GM21723 (cell line): ENCODE measurements around the gene BRSK2.
"Not testable (repeated sequence)": the region's sequence is repeated elsewhere in the genome, so short reads cannot be mapped to it uniquely, and the experiment has no call there.

Experiments used
- ATAC-seq: cut with Tn5 transposase; IDR thresholded peaks from one replicate; pipeline ENCODE4 v1.9.1; 2021; ENCODE audit warnings: mild to moderate bottlenecking, moderate library complexity; ENCODE audit not compliant: unreplicated experiment

The BRSK2 gene

DNA sequence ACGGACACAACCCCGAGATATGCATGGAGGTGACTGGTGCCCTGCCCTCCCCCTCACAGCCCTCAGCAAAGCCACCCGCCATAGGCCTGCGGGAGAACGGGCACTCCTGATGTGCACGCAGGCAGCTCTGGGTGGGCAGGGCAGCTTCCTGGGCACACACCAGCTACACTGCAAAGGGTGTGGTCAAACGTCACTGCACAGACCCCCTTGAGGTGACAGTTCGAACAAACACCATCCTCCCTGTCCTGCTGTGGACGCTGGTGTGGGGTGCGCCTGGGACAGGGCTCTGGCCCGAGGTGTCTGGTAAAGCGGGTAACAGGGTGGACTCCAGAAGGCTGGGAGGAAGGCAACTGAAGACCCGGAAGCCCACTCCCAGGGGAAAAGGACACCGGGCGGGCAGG, 118.8 kb downstream of the BRSK2 start:
- ATAC-seq = no peak

DNA sequence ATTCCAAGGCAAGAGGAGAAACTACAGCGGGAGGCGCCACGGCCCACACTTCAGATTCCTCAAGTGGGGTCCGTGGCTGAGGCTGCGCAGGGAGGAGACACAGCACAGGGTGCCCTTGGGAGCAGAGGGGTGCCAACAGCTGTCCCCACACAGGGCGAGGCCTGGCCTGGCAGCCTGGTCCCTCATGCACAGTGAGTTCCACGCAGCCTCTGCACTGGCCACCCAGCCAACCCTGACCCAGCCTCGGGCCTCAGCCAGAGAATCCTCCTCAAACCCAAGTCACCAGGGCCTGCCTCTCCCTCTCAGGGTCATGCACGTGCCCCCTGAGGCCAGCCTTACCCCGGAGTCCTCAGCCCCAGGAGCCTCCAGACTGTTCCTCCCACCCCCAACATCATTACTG, 119.3 kb downstream of the BRSK2 start:
- no peak for ATAC-seq

DNA sequence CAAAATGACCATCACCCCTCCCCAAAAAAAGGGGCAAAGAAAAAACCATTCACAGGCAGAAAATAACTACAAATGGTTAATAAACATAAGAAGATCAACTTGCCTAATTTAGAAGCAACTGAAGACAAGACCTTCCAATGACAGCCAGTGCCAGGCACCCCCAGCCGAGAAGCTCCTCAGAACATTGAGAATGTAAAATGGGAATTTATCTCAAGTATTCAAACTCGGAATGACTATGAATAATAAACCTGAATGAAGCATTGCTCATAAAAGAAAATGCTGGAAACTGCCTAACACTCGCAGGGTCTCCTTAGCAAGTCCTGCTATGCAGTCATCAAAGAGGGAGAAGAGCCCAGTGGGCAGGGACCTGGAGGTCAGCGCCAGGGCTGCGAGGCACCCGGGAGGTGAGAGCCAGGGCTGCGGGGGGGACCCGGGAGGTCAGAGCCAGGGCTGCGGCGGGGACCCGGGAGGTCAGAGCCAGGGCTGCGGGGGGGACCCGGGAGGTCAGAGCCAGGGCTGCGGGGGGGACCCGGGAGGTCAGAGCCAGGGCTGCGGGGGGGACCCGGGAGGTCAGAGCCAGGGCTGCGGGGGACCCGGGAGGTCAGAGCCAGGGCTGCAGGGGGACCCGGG, 120.0 kb downstream of the BRSK2 start:
- no peak for ATAC-seq

DNA sequence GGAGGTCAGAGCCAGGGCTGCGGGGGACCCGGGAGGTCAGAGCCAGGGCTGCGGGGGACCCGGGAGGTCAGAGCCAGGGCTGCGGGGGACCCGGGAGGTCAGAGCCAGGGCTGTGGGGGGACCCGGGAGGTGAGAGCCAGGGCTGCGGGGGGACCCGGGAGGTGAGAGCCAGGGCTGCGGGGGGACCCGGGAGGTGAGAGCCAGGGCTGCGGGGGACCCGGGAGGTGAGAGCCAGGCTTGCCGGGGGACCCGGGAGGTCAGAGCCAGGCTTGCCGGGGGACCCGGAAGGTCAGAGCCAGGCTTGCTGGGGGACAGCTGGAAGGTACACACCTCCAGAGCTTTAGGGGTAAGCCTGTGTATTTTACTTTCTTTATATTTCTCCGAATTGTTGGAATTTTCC, 120.6 kb downstream of the BRSK2 start:
- not testable (repeated sequence) for ATAC-seq

DNA sequence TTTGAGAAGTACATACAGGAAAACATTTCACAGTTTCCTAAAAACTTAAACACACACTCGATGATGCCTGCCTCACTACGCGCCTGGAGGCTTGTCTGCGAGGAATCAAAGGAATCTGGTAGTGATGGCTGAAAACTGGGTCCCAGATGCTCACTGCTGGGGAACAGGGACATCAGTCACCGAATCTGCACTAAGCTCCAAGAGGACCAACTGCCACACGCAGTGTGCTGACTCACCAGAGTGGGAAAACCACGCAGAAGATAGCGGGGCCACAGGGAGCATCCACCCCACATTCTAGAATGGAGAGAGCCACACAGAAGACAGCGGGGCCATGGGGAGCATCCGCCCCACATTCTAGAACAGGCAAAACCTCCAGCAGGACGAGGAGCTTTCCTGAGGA, 121.2 kb downstream of the BRSK2 start:
- ATAC-seq = no peak

DNA sequence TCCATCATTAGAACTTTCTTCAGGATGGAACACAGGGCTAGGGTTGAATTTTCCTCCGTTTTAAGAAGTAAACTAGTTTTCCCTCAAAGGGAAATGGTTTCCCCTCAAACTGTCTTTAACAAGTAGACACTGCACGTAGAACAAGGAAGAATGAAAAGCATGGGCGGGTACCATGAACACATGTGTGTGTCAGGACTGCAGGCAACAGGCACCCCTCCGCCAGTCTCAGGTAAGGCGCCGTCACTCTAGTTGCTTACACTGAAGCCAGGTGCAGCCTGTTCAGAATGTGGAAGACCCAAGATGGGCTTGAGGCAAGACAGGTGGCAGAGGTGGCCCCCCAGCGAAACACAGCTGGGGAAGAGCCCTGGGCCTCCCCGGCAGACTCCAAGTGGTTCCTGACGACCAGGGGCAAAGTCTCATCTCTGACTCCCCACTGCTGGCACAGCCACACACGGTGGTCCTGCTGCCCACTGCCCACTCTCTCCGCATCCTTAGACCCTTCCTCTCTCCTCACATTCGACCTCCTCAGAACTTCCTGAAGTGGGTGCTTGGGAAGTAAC, 122.3 kb downstream of the BRSK2 start:
- no peak for ATAC-seq
